ENCODE data around the gene PLD1.
"Not testable (repeated sequence)": the region's sequence is repeated elsewhere in the genome, so short reads cannot be mapped to it uniquely, and the experiment has no call there.

Gene PLD1

DNA sequence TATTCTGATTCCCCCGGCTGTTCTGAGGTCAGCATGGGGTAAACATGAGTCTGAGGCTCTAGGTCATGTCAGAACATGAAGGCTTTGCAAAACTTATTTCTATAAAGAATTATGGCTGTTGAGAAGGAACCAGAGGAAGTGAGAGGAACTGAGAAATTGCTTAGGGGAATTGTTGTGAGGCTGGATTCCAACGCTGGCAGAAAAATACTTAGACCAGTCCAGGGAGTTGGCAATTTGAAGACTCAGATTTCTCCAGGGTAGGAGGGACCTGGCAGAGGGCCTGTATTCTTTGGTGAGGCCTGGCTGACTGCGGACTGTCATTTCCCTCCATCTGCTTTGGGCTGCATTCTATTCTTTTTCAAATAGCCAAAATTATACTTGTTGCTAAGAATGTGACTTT, 155.5 kb downstream of the PLD1 start:
- DNase-seq: no peak

- DNase-seq: no peak
Measured at GRCh38 chr3:171654326-171654725, 156.0 kb downstream of the PLD1 start.

DNA sequence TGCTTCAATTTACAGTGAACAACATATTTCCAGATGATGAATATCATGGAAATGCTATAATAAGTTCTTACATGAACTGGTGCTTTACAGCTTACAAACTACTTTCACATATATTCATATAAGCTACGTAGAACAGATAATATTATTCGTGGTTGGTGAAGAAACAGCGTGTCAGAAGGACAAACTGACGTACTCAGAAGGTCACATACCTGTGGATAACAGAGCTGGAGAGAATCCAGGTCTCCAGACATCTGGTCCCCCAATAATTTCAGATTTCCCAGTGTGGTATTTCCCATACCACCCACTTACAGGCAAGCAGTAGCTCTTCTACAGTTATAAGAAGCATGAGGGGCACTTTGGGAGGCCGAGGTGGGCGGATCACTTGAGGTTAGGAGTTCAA, 156.6 kb downstream of the PLD1 start:
- no peak for DNase-seq

DNA sequence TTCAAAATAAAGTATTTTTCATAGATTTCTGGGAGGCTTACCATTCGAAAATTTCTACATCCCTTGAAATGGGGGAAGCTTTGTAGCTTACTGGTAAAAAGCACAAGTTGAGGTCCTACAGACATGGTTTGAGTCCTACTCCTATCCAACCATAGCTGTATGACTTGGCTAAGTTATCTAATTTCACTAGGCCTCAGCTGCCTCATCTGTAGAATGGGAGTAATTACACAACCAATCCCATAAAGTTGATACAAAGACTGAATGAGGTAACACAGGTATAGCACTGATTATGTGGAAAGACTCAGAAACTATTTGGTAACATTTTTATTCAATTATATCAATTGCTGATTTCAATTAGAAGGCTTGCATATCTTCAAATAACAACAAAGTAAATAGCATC, 157.4 kb downstream of the PLD1 start:
- DNase-seq: no peak

GRCh38 chr3:171649911-171650592, 160.2 kb downstream of the PLD1 start:
- no peak for DNase-seq

DNA sequence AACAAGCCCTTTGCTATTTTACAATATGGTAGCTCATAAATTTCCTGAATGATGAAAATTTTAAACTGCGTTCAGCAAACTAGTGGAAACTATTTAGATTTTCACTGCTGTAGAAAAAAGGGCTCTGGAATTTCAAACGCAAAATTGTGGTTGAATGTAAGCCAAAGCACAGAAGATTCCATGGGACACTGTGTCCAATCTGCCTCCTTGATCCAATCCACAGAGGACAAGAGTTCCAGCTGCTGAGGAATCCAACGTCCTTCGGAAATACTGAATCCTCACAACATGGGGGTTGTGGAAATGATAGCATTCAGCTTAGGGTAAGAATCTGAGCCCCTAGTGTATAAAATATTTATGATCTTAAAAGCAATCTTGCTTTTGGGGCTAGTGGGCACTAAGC, 161.0 kb downstream of the PLD1 start:
- no peak for DNase-seq

DNA sequence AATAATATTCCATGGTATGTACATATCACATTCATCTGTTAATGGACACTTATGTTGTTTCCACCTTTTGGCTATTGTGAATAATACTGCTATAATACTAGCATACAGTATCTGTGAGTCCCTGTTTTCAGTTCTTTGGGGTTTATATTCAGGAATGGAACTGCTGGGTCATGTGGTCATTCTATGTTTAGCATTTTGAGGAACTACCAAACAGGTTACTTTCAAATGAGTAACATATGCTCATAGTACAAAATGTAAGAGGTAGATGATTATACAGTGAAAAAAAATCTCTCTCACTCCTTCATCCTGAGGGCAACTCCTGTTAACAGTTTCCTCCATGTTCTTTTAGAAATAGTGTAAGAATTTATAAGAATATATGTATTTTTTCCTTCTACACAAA, 162.2 kb downstream of the PLD1 start:
- DNase-seq: no peak

DNA sequence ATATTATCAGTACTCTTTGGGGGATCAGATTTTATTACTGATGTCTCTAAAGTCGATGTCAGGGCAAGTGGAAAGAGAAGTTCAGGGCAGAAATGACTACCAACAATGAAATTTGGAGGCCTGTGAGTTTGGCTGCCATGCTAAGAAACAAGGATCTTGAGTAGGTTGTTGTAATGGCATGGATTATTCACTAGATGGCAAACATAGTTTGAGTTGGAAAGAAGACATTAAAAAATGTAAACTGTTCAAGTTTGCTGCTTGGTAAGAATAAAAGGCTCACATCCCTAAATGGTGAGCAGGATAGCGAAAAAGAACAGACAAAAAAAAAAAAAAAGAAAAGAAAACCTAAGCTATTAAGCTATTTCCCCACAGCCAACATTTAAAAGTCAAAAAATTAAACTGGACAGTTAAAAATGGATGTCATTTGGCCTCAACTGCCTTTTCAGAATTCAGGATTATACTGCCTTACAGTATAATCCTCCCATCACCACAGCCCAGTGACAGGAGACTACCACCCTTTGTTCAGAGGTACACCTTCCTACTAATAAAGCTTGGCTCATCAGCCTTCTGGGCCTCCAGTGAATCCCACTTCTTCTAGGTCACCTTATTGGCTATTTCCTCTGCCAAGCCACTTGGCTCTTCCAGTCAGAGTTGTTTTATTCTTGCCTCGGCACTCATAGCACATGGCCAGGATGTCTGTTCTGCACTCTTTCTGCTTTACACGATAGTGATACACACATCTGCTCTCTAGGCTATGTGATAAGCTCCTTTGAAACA, 163.7 kb downstream of the PLD1 start:
- no peak for DNase-seq

DNA sequence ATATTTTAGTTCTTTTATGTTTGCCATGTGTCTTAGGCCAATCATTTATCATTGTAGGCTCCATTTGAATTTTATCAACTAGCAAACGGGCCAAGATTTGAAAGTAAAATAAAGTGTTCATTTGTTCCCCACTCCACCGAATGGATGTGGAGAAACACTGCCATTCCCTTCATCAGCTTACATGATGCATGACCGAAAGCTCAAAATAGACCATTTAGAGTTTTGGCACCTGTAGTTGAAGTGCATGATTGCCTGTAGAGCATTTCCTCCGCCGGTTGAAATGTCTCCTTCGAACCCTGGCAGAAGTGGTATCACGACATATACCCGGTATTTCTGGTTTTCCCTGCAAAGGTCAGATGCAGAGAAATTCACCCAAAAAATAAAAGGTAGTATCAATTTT, 165.6 kb downstream of the PLD1 start:
- no peak for DNase-seq

DNA sequence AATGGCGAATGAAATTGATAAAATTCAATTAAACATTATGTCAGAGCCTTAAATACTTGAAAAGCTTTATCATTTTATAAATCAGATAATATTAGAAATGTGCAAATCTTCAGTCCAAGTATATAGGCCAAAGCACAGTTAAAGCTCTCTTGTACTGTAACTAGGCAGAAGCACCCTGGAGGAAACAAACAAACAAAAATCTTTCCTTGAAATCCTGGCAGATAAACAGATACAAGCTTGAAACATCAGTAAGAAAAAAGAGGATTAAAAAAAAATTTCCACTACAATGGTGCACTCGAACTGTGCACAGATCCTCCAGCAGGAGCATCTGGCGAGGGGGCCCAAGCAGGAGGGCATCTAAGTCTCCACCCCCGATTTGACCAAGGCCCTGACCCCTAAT, 166.6 kb downstream of the PLD1 start:
- DNase-seq: no peak

GRCh38 chr3:171643033-171643432, 167.2 kb downstream of the PLD1 start:
- no peak for DNase-seq

DNA sequence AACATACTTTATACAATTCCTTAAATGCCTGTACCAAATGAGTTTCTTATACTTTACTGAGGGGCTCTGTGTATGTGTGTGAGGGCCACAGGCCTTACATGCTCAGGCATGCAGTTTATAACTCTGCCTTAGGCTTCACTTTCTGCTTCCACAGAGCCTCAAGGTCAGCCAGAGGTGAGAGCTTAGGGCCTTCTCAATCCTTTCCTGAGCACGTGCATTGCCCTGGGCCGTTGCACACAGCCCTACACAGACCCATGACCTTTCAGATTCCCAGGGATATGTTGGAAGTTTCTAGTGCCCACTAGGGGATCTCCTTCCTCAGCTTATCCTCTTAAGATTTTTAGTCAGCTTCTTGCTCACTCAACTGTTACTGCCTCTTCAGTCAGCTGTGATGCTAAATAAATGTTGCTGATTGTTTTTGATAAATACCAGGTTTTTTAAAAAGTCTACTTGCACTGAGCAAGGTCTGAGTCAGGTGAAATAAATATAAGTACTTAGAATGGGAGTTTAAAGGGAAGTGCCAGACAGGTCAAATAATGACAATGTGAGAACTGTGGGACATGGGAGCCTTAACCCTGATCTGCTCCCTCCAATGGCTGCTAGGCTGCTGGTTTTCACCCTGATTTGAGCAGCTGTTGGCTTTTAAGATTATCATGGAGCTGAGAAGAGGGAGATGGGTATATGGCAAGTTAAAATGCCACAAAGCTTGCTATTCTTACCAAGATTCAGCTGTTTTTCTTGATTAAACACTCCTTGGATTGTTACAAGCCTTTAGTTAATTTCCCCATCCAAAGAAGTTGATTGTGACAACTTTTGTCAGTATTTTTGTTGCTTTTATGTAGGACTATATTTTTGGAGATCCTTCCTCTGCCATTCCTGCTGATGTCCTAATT, 169.5 kb downstream of the PLD1 start:
- DNase-seq: no peak

- DNase-seq: no peak
Measured at GRCh38 chr3:171636666-171637065, 173.6 kb downstream of the PLD1 start.

- no peak for DNase-seq
Measured at GRCh38 chr3:171632766-171633165, 177.5 kb downstream of the PLD1 start.

DNA sequence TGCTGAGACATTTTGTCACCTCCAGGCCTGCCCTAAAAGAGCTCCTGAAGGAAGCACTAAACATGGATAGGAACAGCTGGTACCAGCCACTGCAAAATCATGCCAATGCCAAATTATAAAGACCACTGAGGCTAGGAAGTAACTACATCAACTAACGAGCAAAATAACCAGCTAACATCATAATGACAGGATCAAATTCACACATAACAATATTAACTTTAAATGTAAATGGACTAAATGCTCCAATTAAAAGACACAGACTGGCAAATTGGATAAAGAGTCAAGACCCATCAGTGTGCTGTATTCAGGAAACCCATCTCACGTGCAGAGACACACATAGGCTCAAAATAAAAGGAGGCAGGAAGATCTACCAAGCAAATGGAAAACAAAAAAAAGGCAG, 183.5 kb downstream of the PLD1 start:
- DNase-seq: not testable (repeated sequence)

- no peak for DNase-seq
Measured at GRCh38 chr3:171622126-171622525, 188.2 kb downstream of the PLD1 start.

- DNase-seq: no peak
Measured at GRCh38 chr3:171620825-171621434, 189.4 kb downstream of the PLD1 start.

DNA sequence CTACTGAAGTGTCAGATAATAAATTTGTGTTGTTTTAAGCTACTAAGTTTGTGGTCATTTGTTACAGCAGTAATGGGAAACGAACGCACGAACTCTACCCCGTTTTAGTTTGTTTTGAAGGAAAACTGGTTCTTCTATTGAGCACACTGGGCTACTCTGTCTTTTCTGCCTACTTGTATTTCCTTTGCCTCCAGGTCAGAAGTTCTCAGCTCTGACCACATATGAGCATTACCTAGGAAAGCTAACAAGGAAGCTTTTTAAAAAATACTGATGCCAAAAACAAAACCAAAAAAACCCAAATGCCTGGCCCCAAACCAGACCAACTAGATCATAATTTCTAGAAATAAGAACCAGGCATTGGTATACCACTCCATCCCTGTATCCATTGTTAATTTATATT, 193.5 kb downstream of the PLD1 start:
- DNase-seq: no peak

GRCh38 chr3:171615686-171616085, 194.6 kb downstream of the PLD1 start:
- no peak for DNase-seq

DNA sequence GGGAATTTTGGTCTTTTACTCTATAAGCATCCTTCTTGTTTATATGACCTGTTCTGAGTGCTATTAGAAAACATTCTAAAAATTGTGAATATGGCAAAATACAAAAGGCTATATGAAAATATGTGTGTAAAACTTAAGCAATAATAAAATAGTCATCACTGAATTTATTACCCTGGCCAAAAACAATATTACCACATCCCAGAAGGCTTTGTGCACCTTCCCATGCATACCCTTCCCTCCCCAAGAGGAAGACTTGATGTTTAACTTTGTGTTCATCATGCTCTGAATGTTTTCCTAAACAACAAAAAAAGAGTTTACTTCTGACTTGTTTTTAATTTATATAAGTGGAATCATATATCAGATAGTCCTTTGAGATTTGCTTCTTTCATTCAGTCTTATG, 195.0 kb downstream of the PLD1 start:
- no peak for DNase-seq

DNA sequence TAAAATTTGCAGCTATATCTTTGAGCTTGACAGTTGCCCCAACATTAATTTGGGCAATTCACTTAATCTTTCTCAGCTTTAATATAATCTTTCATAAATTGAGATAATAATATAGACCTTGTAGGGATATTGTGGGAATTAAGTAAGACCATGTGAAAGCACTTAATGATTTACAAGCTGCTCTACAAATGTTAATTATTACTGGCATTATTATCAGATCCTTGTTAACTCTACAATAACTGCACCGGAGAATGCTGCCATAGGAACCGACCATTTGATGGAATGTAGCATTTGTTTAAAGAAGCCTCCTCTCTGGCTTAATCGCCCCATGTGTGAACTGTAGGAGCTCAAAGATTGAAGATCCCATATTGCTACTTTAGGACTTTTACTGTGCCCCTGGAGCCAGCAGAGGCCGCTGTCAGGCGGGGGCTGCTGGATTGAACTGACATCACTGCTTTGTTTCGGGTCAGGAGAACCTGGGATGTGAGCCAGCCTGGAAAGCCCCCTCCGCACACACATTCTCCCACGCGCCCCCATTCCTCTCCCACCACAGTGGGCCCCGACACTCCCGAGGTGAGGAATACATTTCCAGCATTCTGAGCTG, 195.9 kb downstream of the PLD1 start:
- no peak for DNase-seq

GRCh38 chr3:171607452-171607851, 202.8 kb downstream of the PLD1 start:
- DNase-seq: no peak

Data from stimulated activated naive CD4-positive, alpha-beta T cell treated with Interleukin-2 at 50 U/mL for 16 hours (primary cell).